Right atrium auricular region (tissue), 2 donors: Measurements from ENCODE around the gene PLEKHG4. TPM values are rescaled to one million over a fixed set of nuclear protein-coding genes. Genes with fewer than 3 reads are reported as not detected.

Experiments used
- DNase-seq: peaks from one replicate; pipeline ENCODE4 v3.0.0-alpha.2; 2019; ENCODE audit warnings: low spot score
- H3K27ac ChIP-seq, 2 donors: fragments of 200-600 bp; sonication (generic); 1 replicate in 1 of 2; 2 replicates in 1 of 2; pipeline ENCODE4 v1.5.1; 2016 to 2019
- H3K27me3 ChIP-seq, 2 donors: fragments of 200-600 bp; sonication (generic); one replicate each; pipeline versions ENCODE4 v1.5.1 to v1.6.0; 2017 to 2019
- H3K36me3 ChIP-seq: fragments of 200-600 bp; sonication (generic); one replicate; pipeline ENCODE4 v1.5.1; 2016
- H3K4me1 ChIP-seq, 2 donors: fragments of 200-600 bp; sonication (generic); one replicate each; pipeline versions ENCODE4 v1.5.1 to v1.6.0; 2017 to 2019
- H3K4me3 ChIP-seq, 2 donors: fragments of 200-600 bp; sonication (generic); 1 replicate in 1 of 2; 2 replicates in 1 of 2; pipeline ENCODE4 v1.5.1; 2017 to 2019; ENCODE audit warnings: mild to moderate bottlenecking in 1 of 2, moderate library complexity in 1 of 2
- H3K9me3 ChIP-seq, 2 donors: fragments of 200-600 bp; sonication (generic); one replicate each; pipeline ENCODE4 v1.5.1; 2019
- total RNA-seq, 2 donors: library from RNA; depleted of rRNA; stranded (reverse); fragments of >200 nt; gene quantifications; one replicate each; pipeline ENCODE4 v1.1.0, GENCODE V29; 2016
- TF ChIP-seq, protein P1 (sequence below), 2 donors: fragments of 200-600 bp; sonication (generic); IDR thresholded peaks; one replicate each; pipeline ENCODE4 v1.5.1; 2019; ENCODE audit warnings: antibody characterized with exemption in 2 of 2

The PLEKHG4 gene
- total RNA-seq, 2 donors from 2014 or later, result 1.1 to 3.9 TPM

DNA sequence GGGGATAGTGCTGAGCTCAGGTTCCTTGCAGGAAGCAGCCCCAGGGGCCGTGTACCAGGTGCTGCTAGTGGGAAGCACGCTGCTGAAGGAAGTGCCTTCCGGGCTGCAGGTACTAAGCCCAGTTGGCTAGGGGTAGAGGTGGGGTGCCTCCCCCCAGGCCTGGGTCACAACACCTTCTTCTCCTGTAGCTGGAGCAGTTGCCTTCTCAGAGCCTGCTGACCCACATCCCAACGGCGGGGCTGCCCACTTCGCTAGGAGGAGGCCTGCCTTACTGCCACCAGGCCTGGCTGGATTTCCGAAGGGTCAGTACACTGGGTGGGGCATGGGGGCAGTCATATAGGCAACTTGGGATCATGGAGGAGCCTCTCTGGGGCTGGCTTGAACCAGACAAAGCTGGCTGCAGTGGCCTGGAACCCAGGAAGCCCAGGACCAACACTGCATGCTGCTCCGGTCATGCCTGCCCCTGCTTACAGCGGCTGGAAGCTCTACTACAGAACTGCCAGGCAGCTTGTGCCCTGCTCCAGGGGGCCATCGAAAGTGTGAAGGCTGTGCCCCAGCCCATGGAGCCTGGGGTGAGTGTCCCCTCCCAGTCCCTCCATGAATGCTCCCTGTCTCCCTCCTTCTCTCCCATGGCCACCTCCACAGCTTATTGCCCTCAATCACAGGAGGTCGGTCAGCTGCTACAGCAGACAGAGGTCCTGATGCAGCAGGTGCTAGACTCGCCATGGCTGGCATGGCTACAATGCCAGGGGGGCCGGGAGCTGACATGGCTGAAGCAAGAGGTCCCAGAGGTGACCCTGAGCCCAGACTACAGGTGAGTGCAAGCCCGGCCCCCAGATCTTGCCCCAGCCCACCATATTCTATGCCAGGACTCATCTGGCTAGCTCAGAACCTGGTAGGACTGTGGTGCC, 2.5 kb downstream of the PLEKHG4 start:
- no peak for DNase-seq

DNA sequence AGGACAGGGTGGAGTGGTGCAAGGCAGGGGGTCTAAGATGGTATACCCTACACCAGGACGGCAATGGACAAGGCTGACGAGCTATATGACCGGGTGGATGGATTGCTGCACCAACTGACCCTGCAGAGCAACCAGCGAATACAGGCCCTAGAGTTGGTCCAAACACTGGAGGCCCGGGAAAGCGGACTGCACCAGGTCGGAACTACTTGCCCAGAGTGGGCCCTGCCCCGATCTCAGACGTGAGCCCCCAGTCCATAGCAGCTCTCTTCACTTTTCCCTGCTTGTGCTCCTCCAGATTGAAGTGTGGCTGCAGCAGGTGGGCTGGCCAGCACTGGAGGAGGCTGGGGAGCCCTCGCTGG, 3.1 kb downstream of the PLEKHG4 start:
- Histone ChIP-seq H3K36me3 (no peaks in the 10 kb centered on the region), H3K4me3 (no peak overlapping the region), H3K27ac (no peak overlapping the region), H3K4me1 (peaks cover 0 to 17% of the 10 kb centered on the region in 2 donors), H3K27me3 (no peaks in the 10 kb centered on the region), H3K9me3 (no peaks in the 10 kb centered on the region)
- no peak for DNase-seq
- TF ChIP-seq, protein P1, sequence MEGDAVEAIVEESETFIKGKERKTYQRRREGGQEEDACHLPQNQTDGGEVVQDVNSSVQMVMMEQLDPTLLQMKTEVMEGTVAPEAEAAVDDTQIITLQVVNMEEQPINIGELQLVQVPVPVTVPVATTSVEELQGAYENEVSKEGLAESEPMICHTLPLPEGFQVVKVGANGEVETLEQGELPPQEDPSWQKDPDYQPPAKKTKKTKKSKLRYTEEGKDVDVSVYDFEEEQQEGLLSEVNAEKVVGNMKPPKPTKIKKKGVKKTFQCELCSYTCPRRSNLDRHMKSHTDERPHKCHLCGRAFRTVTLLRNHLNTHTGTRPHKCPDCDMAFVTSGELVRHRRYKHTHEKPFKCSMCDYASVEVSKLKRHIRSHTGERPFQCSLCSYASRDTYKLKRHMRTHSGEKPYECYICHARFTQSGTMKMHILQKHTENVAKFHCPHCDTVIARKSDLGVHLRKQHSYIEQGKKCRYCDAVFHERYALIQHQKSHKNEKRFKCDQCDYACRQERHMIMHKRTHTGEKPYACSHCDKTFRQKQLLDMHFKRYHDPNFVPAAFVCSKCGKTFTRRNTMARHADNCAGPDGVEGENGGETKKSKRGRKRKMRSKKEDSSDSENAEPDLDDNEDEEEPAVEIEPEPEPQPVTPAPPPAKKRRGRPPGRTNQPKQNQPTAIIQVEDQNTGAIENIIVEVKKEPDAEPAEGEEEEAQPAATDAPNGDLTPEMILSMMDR (IDR thresholded peaks at IDR 0.05), result no peak

More for the DNA sequence above, 2.5 kb downstream of the PLEKHG4 start:
- Histone ChIP-seq H3K36me3 (no peaks in the 10 kb centered on the region), H3K4me3 (no peak overlapping the region), H3K9me3 (no peaks in the 10 kb centered on the region), H3K27ac (no peak overlapping the region), H3K27me3 (no peaks in the 10 kb centered on the region), H3K4me1 (peaks cover 0 to 23% of the 10 kb centered on the region in 2 donors)
- TF ChIP-seq, protein P1 (IDR thresholded peaks at IDR 0.05), result no peak

DNA sequence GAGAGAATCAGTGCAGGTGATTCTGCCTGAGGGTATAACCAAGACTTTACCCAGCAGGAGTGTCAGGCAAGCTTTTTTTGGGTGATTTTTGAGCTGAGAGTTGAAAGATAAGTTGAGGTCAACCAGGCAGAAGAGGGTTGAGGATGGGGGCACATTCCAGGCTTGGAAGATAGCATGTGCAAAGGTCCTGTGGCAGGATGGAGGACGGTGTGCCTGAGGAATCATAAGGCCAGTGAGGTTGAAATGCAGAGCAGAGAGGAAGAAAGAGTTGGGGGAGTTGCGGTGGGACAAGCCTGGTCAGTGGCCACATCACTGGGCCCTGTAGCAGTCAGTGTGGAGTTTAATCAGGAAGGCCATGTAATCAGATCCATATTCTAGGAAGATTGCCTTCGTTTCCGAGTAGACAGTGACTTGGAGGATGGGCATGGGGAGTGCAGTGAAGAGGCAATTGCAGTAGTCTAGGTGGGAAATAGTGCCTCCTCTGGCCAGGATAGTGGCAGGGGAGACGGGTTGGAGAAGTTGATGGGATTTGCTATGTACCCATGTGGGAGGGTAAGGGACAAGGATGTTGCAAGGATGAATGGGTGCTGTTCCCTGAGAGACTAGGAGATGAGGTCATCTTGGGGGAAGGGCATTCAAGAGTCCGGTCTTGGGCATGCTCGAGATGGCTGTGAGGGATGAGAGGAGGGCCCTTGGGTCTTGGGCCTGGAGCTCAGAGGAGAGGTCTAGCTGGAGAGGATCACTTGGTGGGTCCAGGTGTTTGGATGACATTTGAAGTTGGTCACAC, 3.9 kb downstream of the PLEKHG4 start:
- no peak overlapping the region for H3K4me3 ChIP-seq
- H3K27ac ChIP-seq, result no peak overlapping the region
- peaks cover 0 to 9% of the 10 kb centered on the region in 2 donors for H3K4me1 ChIP-seq
- DNase-seq, result no peak
- H3K36me3 ChIP-seq, result no peaks in the 10 kb centered on the region
- H3K9me3 ChIP-seq, result no peaks in the 10 kb centered on the region
- TF ChIP-seq, protein P1 (IDR thresholded peaks at IDR 0.05), result no peak
- no peaks in the 10 kb centered on the region for H3K27me3 ChIP-seq

DNA sequence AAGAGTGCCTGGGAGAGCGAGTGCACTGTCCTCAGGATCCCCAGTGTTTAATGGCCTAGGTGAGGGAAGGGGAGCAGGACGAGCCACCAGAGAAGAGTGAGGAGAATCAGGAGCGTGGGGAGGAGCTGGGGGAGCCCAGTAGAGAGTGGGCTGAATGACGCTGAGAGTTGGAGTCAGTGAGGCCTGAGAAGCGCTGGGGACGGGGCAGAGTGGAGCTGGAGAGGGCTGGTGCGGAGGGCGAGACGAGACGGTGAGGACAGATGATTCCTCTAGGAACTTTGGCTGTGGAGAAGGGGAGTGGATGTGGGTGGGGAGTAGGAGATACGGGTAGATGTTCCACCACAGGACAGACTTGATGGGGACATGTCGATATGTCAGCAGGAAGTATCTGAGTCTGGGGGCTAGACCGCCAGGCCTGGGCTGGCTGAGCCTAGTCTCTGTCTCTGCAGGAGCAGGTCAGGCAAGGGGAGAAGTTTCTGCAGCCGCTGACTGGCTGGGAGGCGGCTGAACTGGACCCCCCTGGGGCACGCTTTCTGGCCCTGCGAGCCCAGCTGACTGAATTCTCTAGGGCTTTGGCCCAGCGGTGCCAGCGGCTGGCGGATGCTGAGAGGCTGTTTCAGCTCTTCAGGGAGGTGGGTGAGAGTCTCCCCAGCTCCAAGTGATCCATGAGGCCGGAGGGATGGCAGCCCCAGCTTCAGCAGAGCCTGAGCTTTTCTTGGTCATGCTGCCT, 4.7 kb downstream of the PLEKHG4 start:
- DNase-seq, result no peak

More for the DNA sequence above, 4.7 kb downstream of the PLEKHG4 start:
- Histone ChIP-seq H3K27ac (no peak overlapping the region), H3K36me3 (no peaks in the 10 kb centered on the region), H3K27me3 (no peaks in the 10 kb centered on the region), H3K4me3 (no peak overlapping the region), H3K4me1 (peaks cover 0 to 1% of the 10 kb centered on the region in 2 donors), H3K9me3 (no peaks in the 10 kb centered on the region)
- TF ChIP-seq, protein P1 (IDR thresholded peaks at IDR 0.05), result no peak
